HCT116 (cell line): ENCODE results near the gene PPP1R36.
"Not testable (repeated sequence)": the region's sequence is repeated elsewhere in the genome, so short reads cannot be mapped to it uniquely, and the experiment has no call there.

Experiments used
- POLR2A ChIP-seq: IDR thresholded peaks from 2 replicates; pipeline ENCODE4 v1.7.0; 2011; ENCODE audit warnings: borderline replicate concordance; ENCODE audit not compliant: insufficient read depth, insufficient read length; ENCODE audit errors: extremely low read depth
- POLR2AphosphoS5 ChIP-seq: IDR thresholded peaks from 2 replicates; pipeline ENCODE4 v1.6.1; 2011; ENCODE audit warnings: mild to moderate bottlenecking, low read depth, low read length, moderate library complexity
- RAD21 ChIP-seq: IDR thresholded peaks from 2 replicates; pipeline ENCODE4 v1.6.1; 2012; ENCODE audit warnings: low read depth, mild to moderate bottlenecking
- YY1 ChIP-seq: IDR thresholded peaks from 2 replicates; pipeline ENCODE4 v1.6.1; 2011; ENCODE audit warnings: low read length, low read depth, moderate library complexity, mild to moderate bottlenecking; ENCODE audit not compliant: insufficient replicate concordance; ENCODE audit errors: extremely low read depth
- TF ChIP-seq, protein P1 (sequence below), 3 experiments: fragments of 200-600 bp in 1 of 3; sonication (generic) in 1 of 3; IDR thresholded peaks in 2 of 3; conservative IDR thresholded peaks in 1 of 3; 2 replicates each; pipeline ENCODE4 v1.5.1; 2012 to 2017; ENCODE audit warnings: low read depth in 2 of 3, low read length in 2 of 3, antibody characterized with exemption in 1 of 3, borderline replicate concordance in 1 of 3, control low read depth in 1 of 3, mild to moderate bottlenecking in 1 of 3, mixed read lengths in 1 of 3, mixed run types in 1 of 3, moderate library complexity in 1 of 3; ENCODE audit not compliant: insufficient read depth in 1 of 3

DNA sequence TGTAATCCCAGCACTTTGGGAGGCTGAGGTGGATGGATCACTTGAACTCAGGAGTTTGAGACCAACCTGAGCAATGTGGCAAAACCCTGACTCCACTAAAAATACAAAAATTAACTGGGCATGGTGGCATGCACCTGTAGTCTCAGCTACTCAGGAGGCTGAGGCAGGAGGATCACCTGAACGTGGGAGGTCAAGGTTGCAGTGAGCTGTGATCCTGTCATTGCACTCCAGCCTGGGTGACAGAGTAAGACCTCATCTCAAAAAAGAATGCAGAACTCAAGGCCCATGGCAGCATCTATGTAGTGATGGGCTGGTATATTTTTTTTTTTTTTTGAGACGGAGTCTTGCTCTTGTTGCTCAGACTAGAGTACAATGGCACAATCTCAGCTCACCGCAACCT lies 81.5 kb downstream of the PPP1R36 start:
- TF ChIP-seq, protein P1, sequence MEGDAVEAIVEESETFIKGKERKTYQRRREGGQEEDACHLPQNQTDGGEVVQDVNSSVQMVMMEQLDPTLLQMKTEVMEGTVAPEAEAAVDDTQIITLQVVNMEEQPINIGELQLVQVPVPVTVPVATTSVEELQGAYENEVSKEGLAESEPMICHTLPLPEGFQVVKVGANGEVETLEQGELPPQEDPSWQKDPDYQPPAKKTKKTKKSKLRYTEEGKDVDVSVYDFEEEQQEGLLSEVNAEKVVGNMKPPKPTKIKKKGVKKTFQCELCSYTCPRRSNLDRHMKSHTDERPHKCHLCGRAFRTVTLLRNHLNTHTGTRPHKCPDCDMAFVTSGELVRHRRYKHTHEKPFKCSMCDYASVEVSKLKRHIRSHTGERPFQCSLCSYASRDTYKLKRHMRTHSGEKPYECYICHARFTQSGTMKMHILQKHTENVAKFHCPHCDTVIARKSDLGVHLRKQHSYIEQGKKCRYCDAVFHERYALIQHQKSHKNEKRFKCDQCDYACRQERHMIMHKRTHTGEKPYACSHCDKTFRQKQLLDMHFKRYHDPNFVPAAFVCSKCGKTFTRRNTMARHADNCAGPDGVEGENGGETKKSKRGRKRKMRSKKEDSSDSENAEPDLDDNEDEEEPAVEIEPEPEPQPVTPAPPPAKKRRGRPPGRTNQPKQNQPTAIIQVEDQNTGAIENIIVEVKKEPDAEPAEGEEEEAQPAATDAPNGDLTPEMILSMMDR (IDR thresholded peaks at IDR 0.05 in 2 of 3, conservative IDR thresholded peaks at IDR 0.05 in 1 of 3; ENCODE audit: borderline replicate concordance in 1 of 3, insufficient read depth in 1 of 3, low read depth in 2 of 3, low read length in 2 of 3): not testable (repeated sequence)
- not testable (repeated sequence) for TF ChIP-seq YY1, RAD21, POLR2AphosphoS5, POLR2A
